Suprapubic skin (tissue), 3 donors: ENCODE measurements around the gene KIAA0513.

Source experiments
- EP300 ChIP-seq: sonication (generic); formaldehyde crosslinking; IDR thresholded peaks from one replicate; pipeline ENCODE4 v1.6.1; 2017; ENCODE audit warnings: antibody characterized with exemption
- POLR2A ChIP-seq, 2 donors: fragments of 450-650 bp; IDR thresholded peaks; one replicate each; pipeline ENCODE4 v1.6.1; 2017; ENCODE audit warnings: antibody characterized with exemption in 2 of 2, mild to moderate bottlenecking in 2 of 2, moderate library complexity in 2 of 2
- TF ChIP-seq, protein P1 (sequence below), 2 donors: fragments of 200-600 bp in 1 of 2; fragments of 450-650 bp in 1 of 2; sonication (generic) in 1 of 2; IDR thresholded peaks; one replicate each; pipeline ENCODE4 v1.5.1; 2016 to 2019; ENCODE audit warnings: antibody characterized with exemption in 2 of 2, mild to moderate bottlenecking in 1 of 2, moderate library complexity in 1 of 2

DNA sequence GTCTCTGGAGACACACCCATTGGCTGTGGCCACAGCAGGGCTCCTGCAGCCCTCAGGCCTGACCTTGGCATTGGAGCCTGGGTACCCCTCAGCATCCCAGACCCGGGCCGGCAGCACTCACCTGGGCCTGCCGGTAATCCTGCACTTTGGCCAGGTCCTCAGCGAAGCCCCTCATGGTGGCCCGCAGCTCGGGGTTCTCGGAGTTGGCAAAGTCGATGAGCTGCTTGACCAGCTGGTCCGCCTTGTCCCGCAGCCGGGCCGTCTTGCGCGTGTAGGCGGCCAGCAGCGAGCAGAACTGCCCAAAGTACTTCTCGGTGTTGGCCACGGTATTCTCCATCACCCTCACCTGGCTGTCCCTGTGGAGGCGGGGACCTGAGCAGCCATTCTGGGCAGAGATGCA, 82.5 kb downstream of the KIAA0513 start:
- TF ChIP-seq, protein P1, sequence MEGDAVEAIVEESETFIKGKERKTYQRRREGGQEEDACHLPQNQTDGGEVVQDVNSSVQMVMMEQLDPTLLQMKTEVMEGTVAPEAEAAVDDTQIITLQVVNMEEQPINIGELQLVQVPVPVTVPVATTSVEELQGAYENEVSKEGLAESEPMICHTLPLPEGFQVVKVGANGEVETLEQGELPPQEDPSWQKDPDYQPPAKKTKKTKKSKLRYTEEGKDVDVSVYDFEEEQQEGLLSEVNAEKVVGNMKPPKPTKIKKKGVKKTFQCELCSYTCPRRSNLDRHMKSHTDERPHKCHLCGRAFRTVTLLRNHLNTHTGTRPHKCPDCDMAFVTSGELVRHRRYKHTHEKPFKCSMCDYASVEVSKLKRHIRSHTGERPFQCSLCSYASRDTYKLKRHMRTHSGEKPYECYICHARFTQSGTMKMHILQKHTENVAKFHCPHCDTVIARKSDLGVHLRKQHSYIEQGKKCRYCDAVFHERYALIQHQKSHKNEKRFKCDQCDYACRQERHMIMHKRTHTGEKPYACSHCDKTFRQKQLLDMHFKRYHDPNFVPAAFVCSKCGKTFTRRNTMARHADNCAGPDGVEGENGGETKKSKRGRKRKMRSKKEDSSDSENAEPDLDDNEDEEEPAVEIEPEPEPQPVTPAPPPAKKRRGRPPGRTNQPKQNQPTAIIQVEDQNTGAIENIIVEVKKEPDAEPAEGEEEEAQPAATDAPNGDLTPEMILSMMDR (IDR thresholded peaks at IDR 0.05) = no peak
- TF ChIP-seq POLR2A (IDR thresholded peaks at IDR 0.05) (no peak), EP300 (no peak)
